Adrenal gland (tissue), 12 donors: ENCODE measurements around the gene SAMD15. TPM values are rescaled to one million over a fixed set of nuclear protein-coding genes. Genes with fewer than 3 reads are reported as not detected.
A peak's percentile ranks its signal among the peaks of the same experiment; 100 is the strongest.
"Not testable (repeated sequence)": the region's sequence is repeated elsewhere in the genome, so short reads cannot be mapped to it uniquely, and the experiment has no call there.

ENCODE experiments used
- DNase-seq, 7 donors: peaks; one replicate each; pipeline ENCODE4 v3.0.0-alpha.2; 2019 to 2020
- H3K27ac ChIP-seq, 5 donors: fragments of 200-600 bp; sonication (generic) in 4 of 5; 1 replicate in 3 of 5; 2 replicates in 2 of 5; pipeline versions ENCODE4 v1.5.1 to v1.8.0; 2016 to 2020; ENCODE audit warnings: mild to moderate bottlenecking in 1 of 5
- H3K27me3 ChIP-seq: fragments of 200-600 bp; 2 replicates; pipeline ENCODE4 v1.8.0; 2021
- H3K36me3 ChIP-seq, 2 donors: fragments of 200-600 bp; replicated peaks in 1 of 2; 1 replicate in 1 of 2; 2 replicates in 1 of 2; pipeline versions ENCODE4 v1.5.1 to v1.8.0; 2018 to 2022
- H3K4me1 ChIP-seq, 2 donors: fragments of 200-600 bp; replicated peaks in 1 of 2; 1 replicate in 1 of 2; 2 replicates in 1 of 2; pipeline versions ENCODE4 v1.5.1 to v1.8.0; 2018 to 2021
- H3K4me3 ChIP-seq, 4 donors: fragments of 200-600 bp; sonication (generic) in 3 of 4; one replicate each; pipeline ENCODE4 v1.5.1; 2016 to 2018
- H3K9me3 ChIP-seq, 3 donors: fragments of 200-600 bp; sonication (generic) in 1 of 3; replicated peaks in 1 of 3; 1 replicate in 2 of 3; 2 replicates in 1 of 3; pipeline versions ENCODE4 v1.5.1 to v1.8.0; 2016 to 2021
- POLR2A ChIP-seq, 2 donors: fragments of 450-650 bp; IDR thresholded peaks; one replicate each; pipeline ENCODE4 v1.6.1; 2017; ENCODE audit warnings: antibody characterized with exemption in 2 of 2, mild to moderate bottlenecking in 2 of 2, moderate library complexity in 1 of 2
- WGBS, 4 donors: extraction: QIAGEN DNeasy Blood & Tissue Kit in 2 of 4; methylation state at CpG; one replicate each; pipeline versions ENCODE4 v1.1.5 to v1.1.7; 2013 to 2017; 5-methylcytosine and 5-hydroxymethylcytosine counted together
- intact Hi-C, 2 donors: fragments of 100-400 bp; cut with DNase I; formaldehyde crosslinking; loops; one replicate each; pipeline versions ENCODE4 v1.14.1 to v1.15.0; 2022 to 2023
- polyA plus RNA-seq, 3 donors: library from polyadenylated mRNA; stranded (reverse); fragments of 200-250 nt in 2 of 3; fragments of 350-450 nt in 1 of 3; fragmentation: Illumina TruSeq in 1 of 3; extraction: RNeasy Lipid Tissue Mini Kit (QIAGEN cat#74804) in 1 of 3; gene quantifications; one replicate each; pipeline ENCODE4 v1.2.3, GENCODE V29; 2013 to 2014
- total RNA-seq, 9 donors: library from RNA; depleted of rRNA in 4 of 9; stranded (reverse); fragments of >200 nt in 4 of 9; fragments of 120-200 nt in 1 of 9; fragmentation: NEBNext Ultra II Directional in 1 of 9; extraction: Animal tissue kit (Norgen Biotek cat#: 25700) in 1 of 9; gene quantifications; one replicate each; pipeline versions ENCODE4 v1.1.0 to v1.2.4, GENCODE V29; 2013 to 2023
- TF ChIP-seq, protein P1 (sequence below), 6 experiments: fragments of 450-650 bp in 4 of 6; fragments of 200-600 bp in 2 of 6; sonication (generic) in 1 of 6; IDR thresholded peaks; 1 replicate in 5 of 6; 2 replicates in 1 of 6; pipeline versions ENCODE4 v1.5.1 to v1.8.0; 2016 to 2021; ENCODE audit warnings: antibody characterized with exemption in 6 of 6, mild to moderate bottlenecking in 2 of 6, moderate library complexity in 1 of 6
- donor health status: healthy with polysubstance abuse.
- donor health status: Bipolar disorder and iron deficiency.
- donor health status: DM: yes; HTN: yes; CAD: no.
- donor health status: DM: no; HTN: no; CAD: no.
- donor health status: DM: no; HTN: no; CAD: no.
- donor health status: DM: yes; HTN: yes; CAD: no.

Gene SAMD15
- total and polyA plus RNA-seq, 12 donors = 0.24 to 4.6 (median 1.5) TPM

DNA sequence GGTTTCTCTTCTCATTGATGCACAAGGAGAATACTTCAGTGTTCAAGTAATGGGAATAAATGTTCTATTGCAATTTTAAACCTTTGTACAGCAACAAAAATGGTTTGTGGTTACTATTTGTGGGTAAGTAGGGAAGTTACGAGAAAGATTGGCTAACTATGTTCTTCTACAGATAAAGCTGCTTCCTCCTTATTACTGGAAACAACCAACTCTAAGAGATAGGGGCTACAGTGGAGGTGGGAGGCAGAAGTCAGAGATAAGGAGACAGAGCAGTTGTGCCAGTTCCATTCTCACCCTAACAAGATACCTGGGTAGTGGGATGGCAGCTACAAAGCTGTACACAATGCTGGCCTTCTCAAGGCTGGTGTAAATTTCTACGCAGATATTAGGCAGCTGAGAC is 30.0 kb downstream of the SAMD15 start:
- no peaks in the 10 kb centered on the region for H3K36me3 ChIP-seq
- no peak overlapping the region for H3K27ac ChIP-seq
- H3K9me3 ChIP-seq = no peaks in the 10 kb centered on the region
- no peak for DNase-seq
- TF ChIP-seq POLR2A (IDR thresholded peaks at IDR 0.05) = no peak
- TF ChIP-seq, protein P1, sequence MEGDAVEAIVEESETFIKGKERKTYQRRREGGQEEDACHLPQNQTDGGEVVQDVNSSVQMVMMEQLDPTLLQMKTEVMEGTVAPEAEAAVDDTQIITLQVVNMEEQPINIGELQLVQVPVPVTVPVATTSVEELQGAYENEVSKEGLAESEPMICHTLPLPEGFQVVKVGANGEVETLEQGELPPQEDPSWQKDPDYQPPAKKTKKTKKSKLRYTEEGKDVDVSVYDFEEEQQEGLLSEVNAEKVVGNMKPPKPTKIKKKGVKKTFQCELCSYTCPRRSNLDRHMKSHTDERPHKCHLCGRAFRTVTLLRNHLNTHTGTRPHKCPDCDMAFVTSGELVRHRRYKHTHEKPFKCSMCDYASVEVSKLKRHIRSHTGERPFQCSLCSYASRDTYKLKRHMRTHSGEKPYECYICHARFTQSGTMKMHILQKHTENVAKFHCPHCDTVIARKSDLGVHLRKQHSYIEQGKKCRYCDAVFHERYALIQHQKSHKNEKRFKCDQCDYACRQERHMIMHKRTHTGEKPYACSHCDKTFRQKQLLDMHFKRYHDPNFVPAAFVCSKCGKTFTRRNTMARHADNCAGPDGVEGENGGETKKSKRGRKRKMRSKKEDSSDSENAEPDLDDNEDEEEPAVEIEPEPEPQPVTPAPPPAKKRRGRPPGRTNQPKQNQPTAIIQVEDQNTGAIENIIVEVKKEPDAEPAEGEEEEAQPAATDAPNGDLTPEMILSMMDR (IDR thresholded peaks at IDR 0.05) = no peak
- 77 to 92% (median 85%) methylated on average over 2 of the region's 2 CpGs for WGBS, 4 donors
- intact Hi-C loops = no loop called here
- no peaks in the 10 kb centered on the region for H3K27me3 ChIP-seq
- H3K4me3 ChIP-seq = no peak overlapping the region
- no peaks in the 10 kb centered on the region for H3K4me1 ChIP-seq

- WGBS, 4 donors = 31 to 58% (median 45%) methylated on average over 3 of the region's 3 CpGs
- intact Hi-C loops = no loop called here
Observed at GRCh38 chr14:77409131-77409533, 32.0 kb downstream of the SAMD15 start.

DNA sequence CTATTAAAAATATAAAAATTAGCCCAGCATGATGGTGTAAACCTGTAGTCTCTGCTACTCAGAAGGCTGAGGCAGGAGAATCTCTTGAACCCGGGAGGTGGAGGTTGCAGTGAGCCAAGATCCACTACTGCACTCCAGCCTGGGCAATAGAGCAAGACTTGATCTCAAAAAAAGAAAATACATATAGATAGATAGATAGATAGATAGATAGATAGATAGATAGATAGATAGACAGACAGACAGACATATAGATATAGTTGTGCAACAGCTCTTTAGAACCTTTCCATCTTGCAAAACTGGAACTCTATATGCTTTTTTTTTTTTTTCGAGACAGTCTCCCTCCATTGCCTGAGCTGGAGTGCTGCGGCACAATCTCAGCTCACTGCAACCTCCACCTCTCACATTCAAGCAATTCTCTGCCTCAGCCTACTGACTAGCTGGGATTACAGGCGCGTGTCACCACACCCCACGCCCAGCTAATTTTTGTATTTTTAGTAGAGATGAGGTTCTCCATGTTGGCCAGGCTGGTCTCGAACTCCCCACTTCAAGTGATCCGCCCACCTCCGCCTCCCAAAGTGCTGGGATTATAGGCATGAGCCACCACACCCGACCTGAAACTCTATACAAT is 38.3 kb downstream of the SAMD15 start:
- H3K27me3 ChIP-seq, H3K4me3 ChIP-seq, intact Hi-C loops, H3K36me3 ChIP-seq, H3K27ac ChIP-seq, H3K4me1 ChIP-seq, DNase-seq, H3K9me3 ChIP-seq: not testable (repeated sequence)
- 91 to 95% (median 93%) methylated on average over 10 of the region's 10 CpGs for WGBS, 4 donors

More at GRCh38 chr14:77409131-77409533, 32.0 kb downstream of the SAMD15 start:
- no peak overlapping the region for H3K4me3 ChIP-seq
- no peaks in the 10 kb centered on the region for H3K27me3 ChIP-seq
- no peak for TF ChIP-seq POLR2A (IDR thresholded peaks at IDR 0.05)
- TF ChIP-seq, protein P1 (IDR thresholded peaks at IDR 0.05) = peak in 2 of 6 experiments; percentile 11 to 21
- H3K4me1 ChIP-seq = no peaks in the 10 kb centered on the region
- H3K36me3 ChIP-seq = no peaks in the 10 kb centered on the region
- no peaks in the 10 kb centered on the region for H3K9me3 ChIP-seq
- DNase-seq = no peak
- no peak overlapping the region for H3K27ac ChIP-seq

GRCh38 chr14:77416098-77416497 is 38.9 kb downstream of the SAMD15 start:
- H3K9me3 ChIP-seq, H3K4me3 ChIP-seq: not testable (repeated sequence)
- WGBS, 4 donors = 39 to 72% (median 59%) methylated on average over 2 of the region's 3 CpGs

DNA sequence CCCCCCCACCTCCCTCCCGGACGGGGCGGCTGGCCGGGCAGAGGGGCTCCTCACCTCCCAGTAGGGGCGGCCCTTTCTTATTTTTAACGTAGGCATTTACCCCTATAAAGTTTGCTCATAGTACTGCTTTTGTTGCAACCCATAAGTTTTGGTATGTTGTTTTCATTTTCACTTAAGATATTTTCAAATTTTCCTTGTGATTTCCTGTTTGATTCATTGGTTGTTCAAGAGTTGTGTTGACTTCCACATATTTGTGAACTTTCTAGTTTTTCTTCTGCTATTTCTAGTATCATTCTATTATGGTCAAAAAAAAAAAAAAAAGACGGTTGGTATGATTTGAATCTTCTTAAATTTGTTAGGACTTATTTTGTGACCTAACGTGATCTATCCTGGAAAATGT is 39.7 kb downstream of the SAMD15 start:
- no peaks in the 10 kb centered on the region for H3K36me3 ChIP-seq
- H3K27me3 ChIP-seq = no peaks in the 10 kb centered on the region
- H3K4me3 ChIP-seq = no peak overlapping the region
- 83 to 90% (median 87%) methylated on average over 8 of the region's 8 CpGs for WGBS, 4 donors
- intact Hi-C loops = no loop called here
- no peaks in the 10 kb centered on the region for H3K4me1 ChIP-seq
- DNase-seq = no peak
- no peaks in the 10 kb centered on the region for H3K9me3 ChIP-seq
- TF ChIP-seq, protein P1 (IDR thresholded peaks at IDR 0.05) = no peak
- no peak for TF ChIP-seq POLR2A (IDR thresholded peaks at IDR 0.05)
- H3K27ac ChIP-seq = no peak overlapping the region

More at GRCh38 chr14:77416098-77416497, 38.9 kb downstream of the SAMD15 start:
- H3K27me3 ChIP-seq, DNase-seq, H3K36me3 ChIP-seq, H3K4me1 ChIP-seq, H3K27ac ChIP-seq, intact Hi-C loops: not testable (repeated sequence)
